ENCODE results near the gene TTLL11. TPM values are rescaled to one million over a fixed set of nuclear protein-coding genes. Genes with fewer than 3 reads are reported as not detected.

Gene TTLL11
- total RNA-seq, 2 experiments from 2014 or later: 3.3 to 6.9 TPM

DNA sequence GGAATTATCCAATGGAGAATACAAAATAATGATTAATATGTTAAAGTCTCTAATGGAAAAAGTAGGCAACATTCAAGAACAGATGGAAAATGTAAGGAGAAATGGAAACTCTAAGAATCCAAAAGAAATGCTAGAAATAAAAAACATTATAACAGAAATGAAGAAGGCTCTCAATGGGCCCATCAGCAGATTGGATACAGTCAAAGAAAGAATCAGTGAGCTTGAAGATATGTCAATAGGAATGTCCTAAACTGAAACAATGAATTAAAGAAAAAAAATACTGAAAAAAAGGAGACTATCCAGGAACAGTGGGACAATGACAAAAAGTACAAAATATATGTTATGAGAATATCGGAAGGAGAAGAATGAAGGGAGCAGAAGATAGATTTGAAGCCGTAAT lies 248.5 kb downstream of the TTLL11 start:
- no peak overlapping the region for H2AFZ ChIP-seq (ENCODE audit: low read length)
- no TSS peak for BruUV-seq (replicated peaks)
- H3K4me1 ChIP-seq (ENCODE audit: insufficient read depth, low read length, poor library complexity, severe bottlenecking): peaks cover 10% of the 10 kb centered on the region
- intact Hi-C loops (cut with micrococcal nuclease; ENCODE audit: unreplicated experiment): no loop called here
- H3K9me2 ChIP-seq (ENCODE audit: insufficient read depth, low read length): no peaks in the 10 kb centered on the region
- no peaks in the 10 kb centered on the region for H4K20me1 ChIP-seq (ENCODE audit: insufficient read depth, low read length)
- H3K4me3 ChIP-seq (ENCODE audit: low read depth, low read length, poor library complexity, severe bottlenecking): no peak overlapping the region
- TF ChIP-seq, protein P1, sequence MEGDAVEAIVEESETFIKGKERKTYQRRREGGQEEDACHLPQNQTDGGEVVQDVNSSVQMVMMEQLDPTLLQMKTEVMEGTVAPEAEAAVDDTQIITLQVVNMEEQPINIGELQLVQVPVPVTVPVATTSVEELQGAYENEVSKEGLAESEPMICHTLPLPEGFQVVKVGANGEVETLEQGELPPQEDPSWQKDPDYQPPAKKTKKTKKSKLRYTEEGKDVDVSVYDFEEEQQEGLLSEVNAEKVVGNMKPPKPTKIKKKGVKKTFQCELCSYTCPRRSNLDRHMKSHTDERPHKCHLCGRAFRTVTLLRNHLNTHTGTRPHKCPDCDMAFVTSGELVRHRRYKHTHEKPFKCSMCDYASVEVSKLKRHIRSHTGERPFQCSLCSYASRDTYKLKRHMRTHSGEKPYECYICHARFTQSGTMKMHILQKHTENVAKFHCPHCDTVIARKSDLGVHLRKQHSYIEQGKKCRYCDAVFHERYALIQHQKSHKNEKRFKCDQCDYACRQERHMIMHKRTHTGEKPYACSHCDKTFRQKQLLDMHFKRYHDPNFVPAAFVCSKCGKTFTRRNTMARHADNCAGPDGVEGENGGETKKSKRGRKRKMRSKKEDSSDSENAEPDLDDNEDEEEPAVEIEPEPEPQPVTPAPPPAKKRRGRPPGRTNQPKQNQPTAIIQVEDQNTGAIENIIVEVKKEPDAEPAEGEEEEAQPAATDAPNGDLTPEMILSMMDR (conservative IDR thresholded peaks at IDR 0.05; ENCODE audit: low read length): no peak
- TF ChIP-seq EZH2phosphoT487 (IDR thresholded peaks at IDR 0.05; ENCODE audit: borderline replicate concordance, low read depth, low read length): no peak
- no peak overlapping the region for H3K4me2 ChIP-seq (ENCODE audit: low read length)
- H3K36me3 ChIP-seq (ENCODE audit: insufficient read depth, low read length): peaks cover 4% of the 10 kb centered on the region; the same call in 1 of the 2 replicates
- ChIA-PET POLR2A (no interaction called here), CTCF (ENCODE audit: unreplicated experiment) (no interaction called here)
- no peak overlapping the region for H3K27ac ChIP-seq (ENCODE audit: low read depth, low read length, poor library complexity, severe bottlenecking)
- H3K79me2 ChIP-seq (ENCODE audit: insufficient read depth, low read depth, low read length): no peaks in the 10 kb centered on the region
- no peak for DNase-seq (ENCODE audit: low spot score)
- peaks cover 25% of the 10 kb centered on the region for H3K9me3 ChIP-seq (ENCODE audit: low read length)

- Histone ChIP-seq H2AFZ (ENCODE audit: low read length) (no peak overlapping the region), H3K4me3 (ENCODE audit: low read depth, low read length, poor library complexity, severe bottlenecking) (no peak overlapping the region), H3K9me3 (ENCODE audit: low read length) (peaks cover 20% of the 10 kb centered on the region), H3K79me2 (ENCODE audit: insufficient read depth, low read depth, low read length) (no peaks in the 10 kb centered on the region), H3K4me2 (ENCODE audit: low read length) (no peak overlapping the region), H3K27ac (ENCODE audit: low read depth, low read length, poor library complexity, severe bottlenecking) (no peak overlapping the region), H3K36me3 (ENCODE audit: insufficient read depth, low read length) (peaks cover 4% of the 10 kb centered on the region; the same call in 1 of the 2 replicates), H3K4me1 (ENCODE audit: insufficient read depth, low read length, poor library complexity, severe bottlenecking) (peaks cover 15% of the 10 kb centered on the region), H3K9me2 (ENCODE audit: insufficient read depth, low read length) (no peaks in the 10 kb centered on the region), H4K20me1 (ENCODE audit: insufficient read depth, low read length) (no peaks in the 10 kb centered on the region)
- DNase-seq (ENCODE audit: low spot score): no peak
- intact Hi-C loops (cut with micrococcal nuclease; ENCODE audit: unreplicated experiment): no loop called here
- POLR2A ChIA-PET: no interaction called here
- CTCF ChIA-PET (ENCODE audit: unreplicated experiment): no interaction called here
- TF ChIP-seq, protein P1 (conservative IDR thresholded peaks at IDR 0.05; ENCODE audit: low read length): no peak
- TF ChIP-seq EZH2phosphoT487 (IDR thresholded peaks at IDR 0.05; ENCODE audit: borderline replicate concordance, low read depth, low read length): no peak
- no TSS peak for BruUV-seq (replicated peaks)
Measured at GRCh38 chr9:121844098-121844497, 249.0 kb downstream of the TTLL11 start.

DNA sequence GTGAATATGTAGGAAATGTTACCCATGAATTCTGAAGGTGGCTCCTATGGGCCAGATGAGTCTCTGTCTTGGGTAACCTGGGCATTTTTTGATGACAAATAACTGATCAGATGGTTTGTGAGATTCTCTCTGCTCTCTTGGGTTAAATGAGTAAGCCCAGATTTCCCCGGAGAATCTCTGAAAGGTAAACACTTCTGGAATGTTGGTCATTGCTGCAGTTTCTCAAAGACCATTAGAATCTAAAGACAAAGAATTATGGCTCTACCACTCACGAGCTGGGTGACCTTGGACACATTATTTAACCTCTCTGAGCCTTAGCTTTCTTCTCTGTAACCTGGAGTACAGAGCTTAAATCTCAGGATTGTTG lies 250.5 kb downstream of the TTLL11 start:
- ChIA-PET POLR2A (interaction anchor here (0.6 to 1.5 kb wide), 3 partner anchors 9 to 1768 kb away, joined by 3 to 5 read pairs (median 3); no protein-coding TSS in a partner anchor), CTCF (ENCODE audit: unreplicated experiment) (no interaction called here)
- no peaks in the 10 kb centered on the region for H3K9me2 ChIP-seq (ENCODE audit: insufficient read depth, low read length)
- H2AFZ ChIP-seq (ENCODE audit: low read length): no peak overlapping the region
- no peak for DNase-seq (ENCODE audit: low spot score)
- H3K79me2 ChIP-seq (ENCODE audit: insufficient read depth, low read depth, low read length): no peaks in the 10 kb centered on the region
- H3K9me3 ChIP-seq (ENCODE audit: low read length): peaks cover 10% of the 10 kb centered on the region; the same call in 1 of the 2 replicates
- BruUV-seq (replicated peaks): no TSS peak
- H3K4me1 ChIP-seq (ENCODE audit: insufficient read depth, low read length, poor library complexity, severe bottlenecking): peaks cover 15% of the 10 kb centered on the region
- no peaks in the 10 kb centered on the region; the same call in 1 of the 2 replicates for H3K36me3 ChIP-seq (ENCODE audit: insufficient read depth, low read length)
- intact Hi-C loops (cut with micrococcal nuclease; ENCODE audit: unreplicated experiment): no loop called here
- no peak overlapping the region for H3K4me3 ChIP-seq (ENCODE audit: low read depth, low read length, poor library complexity, severe bottlenecking)
- H3K27ac ChIP-seq (ENCODE audit: low read depth, low read length, poor library complexity, severe bottlenecking): no peak overlapping the region
- no peaks in the 10 kb centered on the region for H4K20me1 ChIP-seq (ENCODE audit: insufficient read depth, low read length)
- H3K4me2 ChIP-seq (ENCODE audit: low read length): no peak overlapping the region
- TF ChIP-seq, protein P1 (conservative IDR thresholded peaks at IDR 0.05; ENCODE audit: low read length): no peak
